Right atrium auricular region (tissue), 2 donors: ENCODE measurements around the gene CRY2. TPM values are rescaled to one million over a fixed set of nuclear protein-coding genes. Genes with fewer than 3 reads are reported as not detected.

Experiments used
- DNase-seq: peaks from one replicate; pipeline ENCODE4 v3.0.0-alpha.2; 2019; ENCODE audit warnings: low spot score
- H3K27ac ChIP-seq, 2 donors: fragments of 200-600 bp; sonication (generic); 1 replicate in 1 of 2; 2 replicates in 1 of 2; pipeline ENCODE4 v1.5.1; 2016 to 2019
- H3K27me3 ChIP-seq, 2 donors: fragments of 200-600 bp; sonication (generic); one replicate each; pipeline versions ENCODE4 v1.5.1 to v1.6.0; 2017 to 2019
- H3K36me3 ChIP-seq: fragments of 200-600 bp; sonication (generic); one replicate; pipeline ENCODE4 v1.5.1; 2016
- H3K4me1 ChIP-seq, 2 donors: fragments of 200-600 bp; sonication (generic); one replicate each; pipeline versions ENCODE4 v1.5.1 to v1.6.0; 2017 to 2019
- H3K4me3 ChIP-seq, 2 donors: fragments of 200-600 bp; sonication (generic); 1 replicate in 1 of 2; 2 replicates in 1 of 2; pipeline ENCODE4 v1.5.1; 2017 to 2019; ENCODE audit warnings: mild to moderate bottlenecking in 1 of 2, moderate library complexity in 1 of 2
- H3K9me3 ChIP-seq, 2 donors: fragments of 200-600 bp; sonication (generic); one replicate each; pipeline ENCODE4 v1.5.1; 2019
- CTCF ChIP-seq, 2 donors: fragments of 200-600 bp; sonication (generic); IDR thresholded peaks; one replicate each; pipeline ENCODE4 v1.5.1; 2019; ENCODE audit warnings: antibody characterized with exemption in 2 of 2
- total RNA-seq, 2 donors: library from RNA; depleted of rRNA; stranded (reverse); fragments of >200 nt; gene quantifications; one replicate each; pipeline ENCODE4 v1.1.0, GENCODE V29; 2016

The CRY2 gene
- total RNA-seq, 2 donors from 2014 or later: 43.0 to 62.9 TPM

GRCh38 chr11:45886816-45887520 is 39.7 kb downstream of the CRY2 start:
- Histone ChIP-seq H3K9me3 (no peaks in the 10 kb centered on the region), H3K4me3 (no peak overlapping the region), H3K27me3 (no peaks in the 10 kb centered on the region), H3K4me1 (peaks cover 0 to 8% of the 10 kb centered on the region in 2 donors), H3K36me3 (peaks cover 10% of the 10 kb centered on the region), H3K27ac (no peak overlapping the region)
- DNase-seq: no peak
- TF ChIP-seq CTCF (IDR thresholded peaks at IDR 0.05): no peak

GRCh38 chr11:45887587-45887986 is 40.3 kb downstream of the CRY2 start:
- no peak overlapping the region for H3K27ac ChIP-seq
- H3K36me3 ChIP-seq: peaks cover 4% of the 10 kb centered on the region
- H3K9me3 ChIP-seq: no peaks in the 10 kb centered on the region
- H3K27me3 ChIP-seq: no peaks in the 10 kb centered on the region
- no peak overlapping the region for H3K4me3 ChIP-seq
- peaks cover 0 to 8% of the 10 kb centered on the region in 2 donors for H3K4me1 ChIP-seq
- TF ChIP-seq CTCF (IDR thresholded peaks at IDR 0.05): no peak
- DNase-seq: no peak

- Histone ChIP-seq H3K4me3 (no peak overlapping the region), H3K36me3 (no peaks in the 10 kb centered on the region), H3K4me1 (peaks cover 0 to 8% of the 10 kb centered on the region in 2 donors), H3K27me3 (no peaks in the 10 kb centered on the region), H3K9me3 (no peaks in the 10 kb centered on the region), H3K27ac (no peak overlapping the region)
- no peak for DNase-seq
- TF ChIP-seq CTCF (IDR thresholded peaks at IDR 0.05): no peak
Measured at GRCh38 chr11:45889555-45889954, 42.3 kb downstream of the CRY2 start.

- no peak for TF ChIP-seq CTCF (IDR thresholded peaks at IDR 0.05)
- Histone ChIP-seq H3K9me3 (no peaks in the 10 kb centered on the region), H3K27ac (no peak overlapping the region), H3K4me1 (peaks cover 0 to 8% of the 10 kb centered on the region in 2 donors), H3K4me3 (no peak overlapping the region), H3K36me3 (no peaks in the 10 kb centered on the region), H3K27me3 (no peaks in the 10 kb centered on the region)
- no peak for DNase-seq
Measured at GRCh38 chr11:45889966-45890365, 42.7 kb downstream of the CRY2 start.

GRCh38 chr11:45890886-45891550 is 43.7 kb downstream of the CRY2 start:
- H3K27ac ChIP-seq: no peak overlapping the region
- no peak for TF ChIP-seq CTCF (IDR thresholded peaks at IDR 0.05)
- no peaks in the 10 kb centered on the region for H3K27me3 ChIP-seq
- H3K4me3 ChIP-seq: no peak overlapping the region
- peaks cover 0 to 3% of the 10 kb centered on the region in 2 donors for H3K4me1 ChIP-seq
- no peaks in the 10 kb centered on the region for H3K36me3 ChIP-seq
- DNase-seq: no peak
- no peaks in the 10 kb centered on the region for H3K9me3 ChIP-seq
